Ecto neural progenitor cell (in vitro differentiated cells): ENCODE results near the gene SLC28A3.

Experiments used
- DNase-seq: peaks from one replicate; pipeline ENCODE4 v3.0.0-alpha.2; 2018; ENCODE audit warnings: low spot score

SLC28A3 gene

DNA sequence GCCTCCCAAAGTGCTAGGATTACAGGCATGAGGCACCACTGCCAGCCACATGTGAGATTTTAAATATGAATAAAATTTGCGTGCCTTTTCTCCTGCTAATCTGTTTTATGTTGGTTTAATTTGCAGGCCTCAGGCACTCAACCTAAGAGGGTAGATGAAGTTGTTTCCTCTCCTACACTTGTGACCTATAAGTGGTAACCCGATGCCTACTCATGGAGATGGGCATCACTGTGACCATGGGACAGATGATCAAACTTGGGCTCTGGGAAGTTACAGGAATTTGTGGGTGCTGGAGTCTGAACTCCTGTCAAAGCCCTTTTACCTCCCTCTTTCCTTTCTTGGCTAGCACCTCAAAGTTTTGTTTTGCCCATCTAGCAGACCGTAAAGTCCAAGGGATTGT is 1.1 kb downstream of the SLC28A3 start:
- no peak for DNase-seq

DNA sequence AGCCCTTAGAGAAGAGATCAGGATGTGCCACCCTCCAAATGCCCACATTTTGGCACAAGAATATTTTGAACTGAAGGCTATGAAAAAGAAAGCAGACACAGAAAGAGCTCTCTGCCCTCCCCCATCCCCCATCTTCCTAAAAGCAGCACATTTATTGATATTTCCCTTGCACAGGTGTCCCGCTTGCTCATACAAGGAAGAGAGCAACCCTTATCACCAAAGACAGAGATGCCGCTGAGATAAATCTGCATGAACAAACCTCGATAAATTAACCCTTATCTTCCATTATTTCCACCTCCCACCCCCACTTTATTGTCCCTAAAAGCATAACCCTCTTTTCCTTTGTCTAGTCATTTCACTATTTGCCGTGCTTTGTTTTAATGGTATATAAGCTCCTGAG is 1.8 kb downstream of the SLC28A3 start:
- no peak for DNase-seq

DNA sequence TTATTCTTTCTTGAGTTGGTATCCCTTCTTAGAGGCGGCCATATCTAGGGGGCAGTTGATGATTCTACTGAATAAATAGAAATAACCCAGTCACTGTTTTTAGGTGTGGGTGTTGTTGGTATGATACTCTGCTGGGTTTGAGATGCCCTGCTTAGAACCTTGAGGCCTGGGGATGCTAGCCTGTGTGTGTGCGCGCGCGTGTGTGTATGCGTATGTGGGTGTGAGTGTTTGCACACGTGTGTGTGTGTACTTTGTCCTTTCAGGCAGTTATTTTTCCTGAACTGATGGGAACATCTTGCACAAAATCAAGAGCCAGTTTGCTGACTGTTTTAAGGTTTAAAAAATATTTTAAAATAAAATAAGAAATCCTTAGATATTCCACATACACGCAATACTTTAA is 3.3 kb downstream of the SLC28A3 start:
- DNase-seq, result no peak

DNA sequence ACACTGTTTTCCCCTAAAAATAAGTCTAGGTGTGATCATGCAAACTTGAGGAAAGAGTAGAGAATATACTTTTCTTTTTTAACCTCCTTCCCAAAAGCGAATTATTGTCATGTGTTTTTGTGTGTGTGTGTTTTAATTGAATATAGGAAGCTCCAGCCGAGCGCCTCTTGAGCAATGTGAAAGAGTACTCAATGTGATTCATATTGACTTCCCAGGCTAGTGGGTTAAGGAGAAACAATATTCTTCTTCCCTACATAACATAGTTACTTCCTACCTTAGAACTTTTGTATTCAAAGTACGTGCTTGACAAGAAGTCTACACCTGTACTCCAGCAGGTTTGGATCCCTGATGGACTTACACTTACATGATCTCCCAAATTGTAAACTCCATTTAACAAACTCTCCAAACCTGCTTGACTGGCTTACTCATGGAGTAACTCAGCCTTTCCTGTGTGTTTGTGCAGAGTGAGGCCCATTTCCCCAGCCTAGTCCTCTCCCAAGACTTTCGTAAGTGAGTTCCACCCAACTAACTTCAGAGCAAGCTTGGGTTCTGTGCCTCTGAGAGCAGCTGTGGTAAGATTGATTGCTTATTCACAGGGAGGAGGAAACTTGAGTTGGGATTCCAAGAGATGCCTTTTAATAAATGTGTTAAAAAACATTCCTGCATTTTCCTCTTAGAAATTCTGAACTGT is 9.3 kb downstream of the SLC28A3 start:
- DNase-seq, result no peak

DNA sequence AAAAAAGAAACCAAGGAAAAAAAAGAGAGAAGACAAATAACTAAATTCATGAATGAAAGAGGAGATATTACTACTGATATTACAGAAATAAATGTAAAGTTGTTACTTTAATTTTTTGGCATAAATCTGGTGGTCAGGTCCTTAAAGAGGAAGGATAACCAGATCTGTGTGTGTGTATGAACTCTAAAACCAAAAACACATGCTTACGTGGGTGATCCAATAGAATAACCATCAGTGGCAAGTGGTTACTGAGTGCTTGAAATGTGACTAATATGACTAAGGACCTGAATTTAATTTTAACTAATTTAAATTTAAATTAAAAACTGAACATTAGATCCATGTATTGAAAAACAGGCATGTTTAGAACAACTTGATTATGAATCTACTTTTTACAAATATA is 10.3 kb downstream of the SLC28A3 start:
- no peak for DNase-seq

DNA sequence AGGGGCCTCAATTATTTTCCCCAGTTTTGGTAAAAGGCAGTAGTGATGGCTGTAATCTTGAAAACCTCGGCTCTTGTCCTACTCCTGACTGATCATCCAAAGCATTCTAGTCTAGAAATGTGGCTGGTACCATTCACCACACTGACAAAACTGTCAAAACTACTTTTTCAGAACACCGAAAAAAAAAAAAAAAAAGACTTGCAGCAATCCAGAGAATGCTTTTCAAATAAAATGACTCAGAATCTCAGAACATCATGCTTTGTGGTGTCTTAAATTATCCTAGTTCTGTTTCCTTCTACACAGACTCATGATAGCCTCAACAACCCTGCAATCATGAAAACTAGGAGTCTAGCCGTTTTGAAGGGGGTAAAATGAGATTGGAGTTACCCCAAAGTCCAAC is 13.4 kb downstream of the SLC28A3 start:
- no peak for DNase-seq

DNA sequence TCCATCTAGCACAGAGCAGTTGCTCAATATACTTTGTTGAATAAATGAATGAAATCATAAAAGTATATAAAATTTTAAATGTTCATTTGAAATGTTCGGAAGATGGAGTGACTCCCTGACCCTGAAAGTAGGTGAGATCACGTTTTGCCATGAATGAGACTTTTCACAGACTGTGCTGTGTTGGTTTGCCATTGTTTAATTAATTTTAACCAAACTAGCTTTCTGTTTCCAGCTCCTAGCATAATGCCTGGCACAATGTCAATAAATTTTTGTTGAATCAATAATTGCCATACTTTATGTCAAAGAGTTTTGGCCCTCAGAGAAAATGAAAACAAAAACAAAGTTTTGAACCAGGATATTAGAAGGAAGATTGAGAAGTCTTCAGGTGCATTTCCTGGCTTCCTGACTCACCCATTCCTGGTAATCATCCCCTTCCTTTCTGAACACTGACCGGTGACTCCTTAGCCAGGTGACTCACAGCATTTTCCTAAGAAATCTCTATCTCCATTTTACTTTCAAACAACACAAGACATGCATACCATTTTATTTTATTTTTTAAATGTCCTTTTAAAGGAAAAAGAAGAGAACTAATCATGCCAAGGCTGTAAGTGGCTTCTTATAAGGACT is 15.1 kb downstream of the SLC28A3 start:
- no peak for DNase-seq

DNA sequence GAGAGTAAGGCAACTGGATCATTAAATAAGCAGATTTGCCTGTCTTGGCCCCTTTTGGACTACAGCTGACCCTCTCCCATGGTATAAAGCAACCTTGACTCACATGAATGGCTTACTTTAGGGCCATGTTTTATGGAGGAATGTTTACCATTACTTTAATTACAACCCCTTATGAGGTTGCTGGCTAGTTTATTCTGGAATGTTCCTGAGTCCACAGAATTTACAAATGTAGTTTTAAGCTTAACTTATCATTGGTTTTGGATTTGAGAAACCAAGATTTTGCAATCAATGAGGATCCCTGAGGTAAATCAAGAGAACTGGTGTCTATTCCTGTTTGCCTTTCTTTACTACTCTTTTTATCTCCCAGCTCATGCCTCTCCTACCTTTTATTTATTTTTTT is 15.7 kb downstream of the SLC28A3 start:
- DNase-seq, result no peak

DNA sequence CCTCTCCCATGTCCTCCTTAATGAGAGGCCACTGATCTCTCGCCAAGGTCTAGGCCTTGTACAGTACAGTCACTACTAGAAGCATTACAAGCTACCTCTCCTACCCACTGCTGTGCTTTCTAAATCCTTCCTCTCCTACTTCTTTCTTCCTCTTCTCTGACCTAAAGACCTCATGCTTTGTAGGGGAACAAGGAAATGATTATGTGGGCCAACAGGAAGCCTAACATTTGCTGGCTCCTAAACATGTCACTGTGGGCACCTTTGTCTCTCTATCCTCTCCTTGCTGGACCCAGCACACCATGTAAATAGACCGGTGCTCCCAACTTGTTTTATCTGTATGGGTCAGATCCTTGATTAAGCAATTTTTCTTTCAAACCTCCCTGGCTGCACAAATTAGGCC is 16.7 kb downstream of the SLC28A3 start:
- DNase-seq, result no peak

DNA sequence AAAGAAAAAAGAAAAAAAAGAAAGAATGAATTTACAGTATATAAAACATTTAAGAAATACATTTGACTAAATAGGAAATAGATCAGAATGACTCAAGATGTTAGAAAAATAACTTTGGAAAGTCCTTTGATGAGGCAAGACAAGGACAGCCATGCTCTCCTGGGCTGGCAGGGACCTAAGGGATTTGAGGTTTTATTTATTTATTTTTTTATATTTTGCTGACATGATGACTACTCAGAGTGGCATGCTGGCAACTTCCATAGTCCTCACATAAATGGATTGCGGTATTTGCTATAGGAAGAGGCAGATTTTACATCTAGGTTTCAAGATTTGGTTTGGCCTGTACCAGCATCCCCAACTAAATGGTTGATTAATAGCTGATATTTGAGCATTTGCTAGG is 17.7 kb downstream of the SLC28A3 start:
- DNase-seq, result no peak

DNA sequence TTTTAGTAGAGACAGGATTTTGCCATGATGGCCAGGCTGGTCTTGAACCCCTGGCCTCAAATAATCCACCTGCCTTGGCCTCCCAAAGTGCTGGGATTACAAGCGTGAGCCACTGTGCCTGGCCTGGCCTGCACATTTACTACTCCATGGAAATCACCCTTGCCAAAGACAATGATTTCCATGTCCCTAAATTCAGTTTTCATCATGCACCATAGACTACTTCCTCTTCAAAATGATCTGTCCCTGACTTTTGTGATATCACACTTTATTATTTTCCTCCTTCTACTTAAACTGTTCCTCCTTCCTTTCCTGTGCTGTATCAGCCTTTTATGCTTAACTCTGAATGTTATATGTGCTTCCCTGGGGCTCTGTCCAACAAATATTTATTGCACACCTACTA is 20.3 kb downstream of the SLC28A3 start:
- DNase-seq, result no peak

DNA sequence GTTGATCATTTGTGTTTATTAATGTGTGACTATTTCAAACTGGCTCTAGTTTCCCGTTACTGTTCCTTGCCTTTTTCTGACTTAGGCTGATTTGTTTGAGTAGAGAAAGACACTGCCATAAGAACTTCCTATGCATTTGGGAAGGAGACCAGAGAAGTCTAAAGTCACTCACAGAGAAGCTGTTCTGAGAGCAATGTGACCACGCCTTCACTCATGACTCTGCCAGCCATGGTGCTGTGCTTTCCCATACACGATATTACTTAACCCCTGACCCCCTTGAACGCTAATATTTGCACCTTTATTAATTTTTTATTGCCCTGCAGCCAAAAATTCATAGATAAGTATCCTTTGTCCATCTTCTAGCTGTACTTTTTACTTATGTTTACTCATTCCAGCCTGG is 20.9 kb downstream of the SLC28A3 start:
- DNase-seq, result no peak

DNA sequence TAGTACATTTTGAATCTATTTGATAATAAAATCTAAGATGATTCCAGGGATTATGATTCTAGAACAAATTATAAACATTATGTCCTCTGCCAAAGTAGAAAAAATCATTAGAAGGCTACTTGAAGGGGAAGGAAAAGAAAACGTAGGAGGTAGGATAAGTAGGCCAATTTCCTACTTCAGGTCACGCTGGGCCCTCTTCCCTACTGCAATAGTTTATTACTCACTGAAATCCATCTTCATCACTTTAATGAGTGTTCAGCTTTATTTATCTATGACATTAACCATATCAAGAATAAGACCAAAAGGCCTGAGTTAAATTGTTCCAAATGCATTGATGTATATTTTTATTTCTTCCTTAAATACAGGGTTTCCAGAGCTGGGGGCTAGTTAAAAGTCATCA is 21.6 kb downstream of the SLC28A3 start:
- DNase-seq, result no peak

DNA sequence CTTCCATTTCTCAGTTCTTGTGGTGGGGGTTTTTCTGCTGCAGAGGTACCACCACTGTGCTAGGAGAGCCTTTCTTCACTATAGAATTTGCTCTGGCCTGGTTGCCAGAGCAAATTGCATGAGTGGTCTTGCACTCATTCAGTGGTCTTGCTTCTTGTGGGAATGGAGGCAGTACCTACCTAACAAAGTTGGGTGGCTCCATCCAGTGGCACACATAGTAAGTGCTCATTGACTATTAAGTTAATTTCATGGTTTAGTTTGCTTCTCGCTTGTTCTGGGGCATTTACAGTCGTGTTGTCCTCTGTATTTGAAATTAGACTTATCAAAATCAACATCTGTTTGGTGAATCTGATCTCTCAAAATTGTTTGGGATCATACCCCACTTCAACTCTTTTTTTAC is 23.0 kb downstream of the SLC28A3 start:
- DNase-seq, result no peak

DNA sequence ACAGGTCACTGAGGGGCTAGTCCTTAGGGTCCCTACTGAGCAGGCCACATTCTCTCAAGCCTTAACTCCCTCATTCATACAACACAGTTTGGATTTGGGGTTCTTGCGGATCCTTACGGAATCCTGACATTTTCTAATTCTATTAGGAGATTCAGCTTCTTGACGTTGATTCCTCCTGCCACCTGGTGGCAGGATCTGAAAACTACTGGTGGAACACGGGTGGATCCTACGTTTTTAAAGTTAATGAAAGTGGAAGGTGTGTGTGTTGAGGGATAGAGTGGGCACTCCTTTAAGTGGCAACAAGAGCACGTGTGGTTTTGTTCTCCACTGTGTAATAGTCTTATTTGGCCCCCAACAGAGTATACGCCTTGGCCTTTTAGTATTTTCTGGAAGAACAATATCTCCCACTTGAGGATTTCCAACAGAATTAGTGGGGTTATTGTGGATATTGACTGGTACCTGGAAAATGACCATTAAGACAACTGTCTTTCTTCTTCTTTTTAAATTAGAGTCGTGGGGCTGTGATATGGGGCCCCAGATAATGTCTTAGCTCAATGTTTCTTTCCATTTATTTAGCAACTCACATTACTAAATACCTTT is 25.2 kb downstream of the SLC28A3 start:
- peak; percentile 64 for DNase-seq

DNA sequence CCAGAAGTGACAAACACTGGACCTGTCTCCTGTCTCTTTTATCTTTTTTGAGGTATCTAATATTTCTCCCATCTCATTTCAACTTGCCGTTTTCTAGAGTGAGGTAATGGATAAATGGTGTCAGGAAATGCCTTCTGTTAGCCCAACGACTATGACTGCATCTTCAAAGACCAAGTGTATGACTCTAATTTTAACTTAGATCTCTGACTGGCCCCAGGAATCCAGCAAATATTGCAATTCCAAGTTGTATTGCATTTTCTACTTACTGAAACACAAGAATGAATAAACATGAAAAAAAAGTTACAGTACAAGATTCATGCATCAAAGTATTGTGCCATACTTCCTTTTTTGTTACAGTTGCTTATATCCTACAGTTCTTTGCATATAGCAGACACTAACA is 26.3 kb downstream of the SLC28A3 start:
- no peak for DNase-seq

DNA sequence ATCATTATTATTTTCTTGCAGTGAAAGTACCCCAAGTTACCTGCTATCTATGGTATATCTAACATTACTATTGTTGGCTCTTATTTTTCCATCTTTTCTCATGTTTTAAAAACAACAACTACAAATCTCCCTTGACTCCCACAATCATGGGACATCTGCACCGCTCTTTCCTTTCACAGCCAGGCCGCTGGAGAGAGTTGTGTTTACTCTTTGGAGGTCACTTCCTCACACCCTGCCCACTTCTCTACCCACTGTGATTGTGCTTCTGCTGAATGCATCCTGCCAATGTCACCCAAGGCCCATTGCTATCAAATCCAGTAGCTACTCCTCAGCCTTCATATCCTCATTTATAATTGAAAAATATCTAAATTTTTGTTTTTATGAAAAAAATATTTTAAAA is 29.7 kb downstream of the SLC28A3 start:
- DNase-seq, result no peak

DNA sequence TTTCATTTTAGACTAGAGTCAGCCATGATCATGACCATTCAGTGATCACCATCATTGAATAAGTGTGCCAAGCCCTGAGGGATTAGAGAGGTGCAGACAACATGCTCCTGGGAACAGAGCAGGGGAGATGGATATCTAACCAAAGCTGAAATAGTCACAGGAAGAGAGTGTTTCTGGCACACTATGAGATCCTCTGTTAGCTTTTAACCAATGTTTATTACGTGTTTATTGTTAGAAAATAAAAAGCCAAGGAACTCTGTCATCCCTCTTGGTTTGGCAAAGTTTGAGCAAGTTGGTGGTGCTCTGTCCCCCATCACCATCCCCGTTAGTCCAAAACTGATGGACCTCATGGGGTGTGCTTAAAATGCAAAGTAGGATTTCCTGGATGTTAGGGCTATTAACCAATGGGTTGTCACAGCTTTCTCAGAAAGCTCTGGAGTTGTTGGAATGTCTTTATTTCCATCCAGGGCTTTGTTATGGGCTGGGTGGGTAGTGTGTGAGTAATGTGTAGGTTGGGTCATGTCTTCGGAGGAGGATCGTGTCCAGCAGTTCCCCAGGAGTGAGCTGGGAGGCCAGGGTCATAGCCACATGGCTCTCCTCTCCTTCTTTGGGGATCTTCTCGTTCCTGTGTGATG is 34.9 kb downstream of the SLC28A3 start:
- no peak for DNase-seq

DNA sequence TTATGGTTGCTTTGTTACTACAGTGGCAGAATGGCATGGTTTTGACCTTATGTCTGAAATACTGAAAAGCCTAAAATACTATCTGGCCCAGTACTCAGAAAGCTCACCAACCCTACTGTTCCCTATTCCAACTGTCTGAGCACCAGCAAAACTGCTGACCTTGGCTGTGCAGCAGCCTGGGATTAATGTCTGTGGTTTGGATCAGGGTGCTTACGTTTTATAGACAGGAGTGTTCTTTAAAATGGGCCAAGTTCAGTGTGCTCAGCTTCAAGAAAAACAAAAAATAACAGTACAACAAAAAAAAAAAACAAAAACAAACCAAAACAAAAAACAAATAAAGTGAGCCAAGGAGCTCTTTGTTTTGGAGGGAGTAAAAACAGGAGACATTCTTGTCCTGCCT is 36.4 kb downstream of the SLC28A3 start:
- no peak for DNase-seq

DNA sequence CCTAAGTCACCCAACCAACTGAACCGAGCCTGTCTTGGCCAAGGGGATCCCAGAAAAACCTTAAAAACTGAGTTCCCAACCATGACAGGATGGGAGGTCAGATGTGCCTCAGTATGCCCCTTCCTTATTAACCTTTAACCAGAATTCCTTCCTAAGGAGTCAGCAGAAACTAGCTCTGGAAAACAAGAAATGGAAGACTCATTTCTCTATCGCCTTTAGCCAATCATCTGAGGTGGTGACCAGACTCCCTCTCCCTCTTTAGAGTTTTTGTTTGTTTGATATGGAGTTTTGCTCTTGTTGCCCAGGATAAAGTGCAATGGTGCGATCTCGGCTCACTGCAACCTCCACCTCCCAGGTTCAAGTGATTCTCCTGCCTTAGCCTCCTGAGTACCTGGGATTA is 37.5 kb downstream of the SLC28A3 start:
- DNase-seq, result no peak

DNA sequence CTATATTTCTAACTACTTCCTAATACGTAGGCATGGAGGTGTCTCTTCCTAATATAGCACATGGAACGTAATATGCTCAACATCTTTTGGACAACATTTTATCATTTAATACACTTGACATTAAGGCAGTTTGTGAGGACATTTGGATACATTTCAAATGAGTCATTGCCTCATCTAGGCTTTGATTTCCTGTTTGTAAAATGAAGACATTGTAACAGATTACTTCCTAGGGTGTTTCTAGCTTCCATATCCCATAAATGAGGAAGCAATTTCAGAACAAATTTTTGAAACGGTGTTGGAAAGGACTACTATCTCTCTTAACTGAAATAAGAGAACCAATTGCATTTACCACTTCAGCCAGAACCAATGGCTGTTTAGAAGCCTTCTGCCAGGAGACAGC is 38.7 kb downstream of the SLC28A3 start:
- no peak for DNase-seq

DNA sequence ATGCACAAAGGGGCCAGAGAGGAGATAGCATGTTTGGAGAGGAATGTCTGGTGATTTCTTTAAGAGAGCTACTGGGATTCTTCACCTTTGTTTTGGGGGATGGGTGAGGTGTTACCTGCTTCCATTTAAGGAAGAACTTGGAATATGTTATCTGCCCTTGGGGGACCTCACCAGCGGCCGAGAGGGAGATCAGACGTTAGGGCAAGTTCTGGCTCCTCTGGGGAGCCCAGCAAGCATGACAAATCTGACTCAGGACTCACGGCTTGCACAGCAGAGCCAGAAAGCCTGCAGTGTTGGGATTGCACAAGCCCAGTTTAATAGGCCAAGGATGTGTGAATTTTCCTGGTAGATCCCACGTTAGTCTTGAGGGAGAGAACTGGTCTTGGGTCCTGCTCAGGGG is 40.3 kb downstream of the SLC28A3 start:
- no peak for DNase-seq

DNA sequence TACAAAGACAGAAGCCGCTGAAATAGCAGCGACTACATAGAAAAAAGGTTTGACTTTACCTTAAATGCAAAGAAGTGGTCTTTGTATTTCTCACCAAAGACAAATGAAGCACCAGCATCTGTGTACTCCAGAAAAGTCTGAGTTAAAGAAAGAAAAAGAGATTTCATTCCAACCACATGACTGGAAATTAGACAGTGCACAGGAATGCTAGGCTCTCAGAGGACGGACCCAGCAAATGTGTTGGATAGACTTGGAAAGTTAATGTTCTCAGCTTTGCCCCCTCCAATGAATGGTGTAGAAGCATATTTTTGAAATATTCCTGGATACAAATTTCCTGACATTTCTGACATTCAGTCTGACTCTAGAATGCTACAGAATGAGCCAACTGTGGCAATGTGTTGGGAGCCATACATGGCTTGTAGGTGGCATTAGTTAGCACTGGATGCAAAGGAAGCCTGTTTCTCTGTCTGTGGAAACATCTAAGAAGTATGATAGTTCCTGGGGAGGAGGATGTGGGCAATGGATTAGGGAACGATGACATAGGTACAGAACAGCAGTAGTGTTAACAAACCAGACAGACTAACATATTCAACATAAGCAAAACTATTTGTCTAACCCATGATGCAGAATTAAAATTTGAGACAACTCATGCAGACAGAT is 43.3 kb downstream of the SLC28A3 start:
- no peak for DNase-seq
